Measurements from ENCODE around the gene CHD5. TPM values are rescaled to one million over a fixed set of nuclear protein-coding genes. Genes with fewer than 3 reads are reported as not detected.
A peak's percentile ranks its signal among the peaks of the same experiment; 100 is the strongest.

CHD5 gene
- total RNA-seq, 1 experiment from 2014 or later = 0.07 TPM

- no peak for DNase-seq (ENCODE audit: low read depth)
These were observed 5.3 kb downstream of the CHD5 start for GRCh38 chr1:6174621-6175410.

- peak; percentile 40 for DNase-seq (ENCODE audit: low read depth)
These were observed 7.6 kb downstream of the CHD5 start for GRCh38 chr1:6172549-6172948.

DNA sequence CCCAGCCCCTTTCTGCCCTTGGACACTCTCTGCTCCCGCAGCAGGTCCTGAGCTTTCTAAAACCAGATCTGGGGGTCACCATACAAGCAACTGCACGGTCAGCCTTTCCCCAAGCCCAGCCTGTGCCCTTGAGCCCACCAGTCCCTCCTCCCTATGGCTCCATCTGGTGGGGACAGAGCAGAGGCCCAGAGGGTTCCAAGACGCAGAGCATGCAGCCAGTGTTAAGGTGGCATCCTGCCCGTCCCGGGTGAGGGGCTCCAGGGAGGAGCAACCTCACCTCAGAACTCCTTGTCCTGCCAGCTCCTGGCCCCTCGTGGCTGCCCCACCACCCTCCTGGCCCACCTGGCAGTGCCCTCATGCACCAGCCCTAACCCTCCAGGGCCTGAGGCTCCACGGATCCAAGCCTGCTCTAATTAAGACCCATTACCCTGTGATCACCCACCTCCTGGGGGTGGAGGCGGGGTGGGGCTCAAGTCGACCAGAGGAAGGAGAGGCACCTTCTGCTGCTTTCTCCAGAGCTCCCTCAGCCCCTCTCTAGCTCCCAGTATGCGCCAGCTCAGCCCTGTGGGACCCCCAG is 8.5 kb downstream of the CHD5 start:
- DNase-seq (ENCODE audit: low read depth) = no peak

GRCh38 chr1:6170742-6171201 is 9.3 kb downstream of the CHD5 start:
- no peak for DNase-seq (ENCODE audit: low read depth)

GRCh38 chr1:6170116-6170741 is 9.9 kb downstream of the CHD5 start:
- DNase-seq (ENCODE audit: low read depth) = no peak

DNA sequence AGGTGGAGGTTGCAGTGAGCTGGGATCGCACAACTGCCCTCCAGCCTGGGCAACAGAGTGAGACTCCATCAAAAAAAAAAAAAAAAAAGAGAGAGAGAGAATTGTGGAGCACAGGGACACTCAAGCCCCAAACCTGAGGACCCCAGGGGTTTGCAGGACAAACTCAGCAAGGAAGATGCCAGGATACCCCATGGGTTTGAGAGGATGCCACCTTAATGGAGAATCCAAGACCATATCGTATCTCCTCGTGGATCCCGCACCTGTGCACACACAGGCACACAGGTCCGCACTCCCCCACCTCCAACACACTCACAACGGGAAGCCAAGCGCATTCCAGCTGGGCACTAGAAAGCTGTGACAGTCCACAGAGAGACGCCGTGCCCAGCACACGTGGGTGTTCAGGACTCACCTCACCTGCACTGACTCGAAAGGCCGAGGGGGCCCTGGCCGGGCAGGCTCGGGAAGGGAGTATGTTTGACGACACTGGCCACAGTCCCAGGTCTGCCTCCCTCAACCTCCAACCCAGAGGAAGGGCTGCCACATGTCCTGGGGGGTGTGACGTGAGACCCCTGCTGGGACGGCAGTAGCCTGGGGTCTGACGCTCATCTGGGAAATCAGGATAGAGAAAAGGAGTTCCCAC is 11.1 kb downstream of the CHD5 start:
- no peak for DNase-seq (ENCODE audit: low read depth)

GRCh38 chr1:6167391-6168303 is 12.5 kb downstream of the CHD5 start:
- DNase-seq (ENCODE audit: low read depth) = no peak

DNA sequence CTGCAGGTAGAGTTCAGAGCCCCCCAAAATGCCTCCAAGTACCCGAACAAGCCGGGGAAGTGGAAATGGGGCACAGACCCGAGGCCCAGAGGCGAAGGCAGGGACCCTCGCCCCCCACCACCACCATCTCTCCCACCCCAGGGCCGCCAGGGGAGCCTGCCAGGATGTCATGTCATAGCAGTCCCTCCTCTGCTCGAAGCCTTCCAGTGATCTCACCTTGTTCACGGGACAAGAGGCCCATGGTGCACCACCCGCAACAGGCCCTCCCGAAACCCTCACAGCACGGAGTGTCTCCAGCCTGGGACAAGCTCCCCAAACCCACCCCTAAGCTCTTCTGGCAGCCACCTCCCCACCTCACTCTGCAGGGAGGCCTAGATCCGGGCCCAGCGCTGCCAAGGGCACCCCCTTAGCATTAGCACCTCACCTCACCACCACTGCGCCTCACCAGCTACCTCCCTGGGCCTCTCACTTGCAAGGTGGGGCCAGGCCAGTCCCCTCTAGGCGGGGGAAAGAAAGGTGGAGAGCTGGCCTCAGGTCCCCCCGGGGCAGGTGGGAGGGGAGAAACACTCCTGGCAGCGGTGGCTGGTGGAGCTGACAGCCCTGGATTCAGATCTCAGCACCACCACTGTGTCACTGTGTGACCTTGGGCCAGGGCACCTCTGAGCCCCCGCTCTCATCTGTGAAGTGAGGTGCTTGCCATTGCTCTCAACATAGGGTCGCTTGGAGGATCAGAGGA is 13.3 kb downstream of the CHD5 start:
- no peak for DNase-seq (ENCODE audit: low read depth)

DNA sequence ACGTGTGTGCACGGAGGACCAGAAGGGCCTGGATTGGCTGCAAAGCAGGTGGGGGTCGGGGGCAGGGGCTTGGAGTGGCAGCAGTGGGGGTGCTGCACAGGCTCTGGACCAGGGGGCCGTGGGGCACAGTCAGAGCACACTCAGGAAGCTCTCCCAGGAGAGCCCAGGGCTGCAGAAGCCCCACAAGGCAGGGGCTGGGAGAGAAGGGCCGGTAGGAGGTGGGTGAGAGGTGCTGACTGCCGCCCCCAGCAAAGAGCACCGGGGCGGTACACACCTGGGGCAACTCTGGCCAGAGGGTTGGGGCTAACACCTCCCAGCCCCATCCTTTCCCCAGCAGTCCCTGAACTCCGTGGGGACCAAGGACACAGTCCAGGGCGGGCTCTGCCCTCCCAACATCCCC is 13.9 kb downstream of the CHD5 start:
- DNase-seq (ENCODE audit: low read depth) = no peak

- DNase-seq (ENCODE audit: low read depth) = no peak
These were observed 14.6 kb downstream of the CHD5 start for GRCh38 chr1:6165441-6165985.

GRCh38 chr1:6165027-6165426 is 15.1 kb downstream of the CHD5 start:
- DNase-seq (ENCODE audit: low read depth) = no peak

DNA sequence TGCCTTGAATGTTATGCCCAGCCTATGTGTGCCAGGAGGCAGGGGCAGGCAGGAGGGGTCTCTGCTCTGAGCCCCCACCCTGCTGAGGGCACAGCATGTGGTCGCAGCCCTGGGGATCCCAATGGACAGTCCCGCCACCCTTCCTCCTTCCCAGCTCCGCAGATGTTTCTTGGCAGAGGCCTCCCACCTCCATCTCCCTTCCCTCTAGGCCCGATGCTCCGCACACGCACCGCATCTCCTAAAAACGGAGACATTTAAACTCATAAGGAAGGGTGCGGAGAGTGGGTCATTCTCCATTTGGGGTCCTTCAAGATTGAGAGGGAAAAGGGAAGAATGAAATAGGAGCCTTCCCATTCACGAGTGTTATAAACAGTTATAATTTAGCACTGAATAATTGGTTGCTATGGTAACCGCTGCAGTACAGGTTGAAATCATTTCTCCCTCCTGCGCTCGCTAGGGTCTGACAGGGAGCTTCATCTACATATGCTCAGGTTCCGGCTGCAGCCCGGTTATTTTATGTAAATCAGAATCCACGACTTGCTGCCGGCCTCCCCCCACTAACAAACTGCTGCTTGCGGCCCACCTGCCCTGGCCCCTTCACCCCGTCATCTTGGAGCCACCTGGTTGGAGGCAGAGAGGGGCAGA is 16.0 kb downstream of the CHD5 start:
- no peak for DNase-seq (ENCODE audit: low read depth)

DNA sequence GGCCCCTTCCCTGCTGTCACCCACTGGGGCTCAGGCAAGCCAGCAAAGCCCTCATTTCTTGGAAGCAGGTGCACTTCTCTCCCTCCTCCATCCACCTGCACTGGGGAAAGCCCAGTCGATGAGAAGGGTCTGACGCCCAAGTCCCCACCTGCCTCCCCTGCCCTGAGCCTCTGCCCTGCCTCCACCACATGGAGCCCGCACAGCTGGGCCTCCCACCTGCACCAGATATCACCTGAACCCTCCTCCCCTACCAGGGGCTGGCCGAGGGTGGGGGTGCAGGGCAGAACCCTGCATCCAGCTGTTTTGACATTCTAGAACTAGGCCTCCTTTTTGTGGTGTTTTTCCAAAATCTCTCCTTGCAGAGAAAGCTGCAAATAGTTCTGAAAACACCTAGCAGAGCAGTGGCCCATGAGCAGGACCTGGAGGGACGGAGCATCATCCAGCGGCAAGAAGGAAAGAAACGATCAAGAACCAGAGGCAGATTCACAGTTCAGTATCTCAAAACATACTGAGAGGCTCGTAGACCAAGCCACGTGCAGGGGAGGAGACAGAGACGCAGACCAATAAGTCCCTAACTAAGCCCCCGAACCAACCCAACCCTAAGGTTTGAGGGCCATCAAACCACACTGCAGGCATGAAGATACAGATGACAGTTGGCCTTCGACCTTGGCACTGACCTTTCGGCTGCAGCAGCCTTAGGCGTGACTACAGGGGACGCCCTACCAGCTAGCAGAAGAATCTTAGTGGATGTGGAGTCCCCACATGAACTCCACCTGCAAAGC is 16.7 kb downstream of the CHD5 start:
- no peak for DNase-seq (ENCODE audit: low read depth)

DNA sequence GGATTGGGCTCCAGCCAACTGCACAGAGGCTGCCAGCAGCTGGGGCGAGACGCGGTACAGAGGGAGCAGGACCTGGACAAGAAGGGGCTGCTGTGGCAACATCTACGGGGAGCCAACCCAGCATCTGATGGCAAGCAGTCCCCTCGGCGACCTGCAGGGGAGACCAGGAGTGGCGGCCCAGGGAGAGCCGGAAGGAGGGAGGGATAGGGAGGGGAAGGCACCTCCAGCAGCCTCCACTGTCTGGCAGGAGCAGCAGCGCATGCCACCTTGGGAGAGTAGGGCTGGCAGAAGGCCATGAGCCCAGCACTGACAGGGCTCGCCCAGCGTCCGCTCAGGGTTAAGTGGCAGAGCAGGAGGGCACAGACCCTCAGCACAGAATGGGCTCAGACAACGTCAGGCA is 17.3 kb downstream of the CHD5 start:
- no peak for DNase-seq (ENCODE audit: low read depth)

GRCh38 chr1:6162341-6162740 is 17.8 kb downstream of the CHD5 start:
- no peak for DNase-seq (ENCODE audit: low read depth)

DNA sequence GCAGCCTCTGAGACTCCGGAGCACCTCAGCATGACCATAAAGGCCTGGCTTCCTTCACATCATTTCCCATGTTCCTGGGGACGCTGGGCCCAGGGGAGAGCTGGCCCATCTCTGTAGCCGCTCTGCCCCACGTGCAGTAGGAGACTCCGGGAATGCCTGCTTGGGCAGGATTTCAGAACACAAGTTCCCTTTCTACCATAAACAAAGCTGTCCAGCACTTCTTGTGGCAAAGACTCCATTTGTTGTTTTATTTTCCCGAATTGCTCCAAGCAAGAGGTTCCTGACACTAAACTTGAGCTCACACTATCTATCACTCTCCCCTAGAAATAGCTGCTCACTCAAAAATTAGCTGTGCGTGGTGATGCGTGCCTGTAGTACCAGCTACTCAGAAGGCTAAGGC is 21.9 kb downstream of the CHD5 start:
- DNase-seq (ENCODE audit: low read depth) = no peak

- DNase-seq (ENCODE audit: low read depth) = peak; percentile 91
These were observed 22.5 kb downstream of the CHD5 start for GRCh38 chr1:6157528-6158174.

DNA sequence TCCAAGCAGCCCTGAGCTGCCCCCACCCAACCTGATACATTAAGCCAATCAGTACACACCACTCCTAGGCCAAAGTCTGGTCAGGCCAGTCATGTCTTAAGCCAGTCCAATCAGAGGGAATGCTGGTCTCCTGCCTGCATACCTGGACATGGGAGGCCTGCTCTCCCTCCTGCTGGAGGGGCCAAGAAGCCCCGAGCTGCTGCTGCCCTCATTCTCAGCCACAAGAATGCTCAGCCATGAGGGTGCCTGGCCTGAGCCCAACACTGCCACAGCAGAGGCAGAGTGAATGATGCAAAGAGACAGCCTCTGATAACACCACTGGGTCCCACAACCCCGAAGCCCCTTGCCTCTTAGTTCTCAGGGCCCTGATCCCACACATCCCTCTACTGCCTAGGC is 23.0 kb downstream of the CHD5 start:
- DNase-seq (ENCODE audit: low read depth) = peak; percentile 48
